PFSK-1 (cell line): ENCODE data around the gene PID1.

ENCODE experiments used
- POLR2AphosphoS5 ChIP-seq: IDR thresholded peaks from 2 replicates; pipeline ENCODE4 v1.6.1; 2012; ENCODE audit warnings: low read depth, mild to moderate bottlenecking, control low read depth, low read length, moderate library complexity
- SIN3A ChIP-seq: IDR thresholded peaks from 2 replicates; pipeline ENCODE4 v1.6.1; 2012; ENCODE audit warnings: mild to moderate bottlenecking, low read length, moderate library complexity, borderline replicate concordance; ENCODE audit not compliant: insufficient read depth
- TAF1 ChIP-seq: IDR thresholded peaks from 2 replicates; pipeline ENCODE4 v1.6.1; 2012; ENCODE audit warnings: low read length, control low read depth, borderline replicate concordance; ENCODE audit not compliant: insufficient read depth

GRCh38 chr2:229132236-229132635 is 138.9 kb downstream of the PID1 start:
- TF ChIP-seq TAF1 (no peak), SIN3A (no peak), POLR2AphosphoS5 (no peak)
